SIG-M5 treated with dmso at 0.1 percent for 504 hours (cell line): ENCODE data around the gene ITPK1.

Experiments
- DNase-seq: peaks from one replicate; lab custom pipeline; 2025; ENCODE audit not compliant: unreplicated experiment; lab: John Stamatoyannopoulos, UW

ITPK1 gene

GRCh38 chr14:92928961-92929688 lies 186.6 kb downstream of the ITPK1 start:
- DNase-seq = no peak

GRCh38 chr14:92928258-92928629 lies 187.5 kb downstream of the ITPK1 start:
- no peak for DNase-seq

- DNase-seq = no peak
These were observed 188.1 kb downstream of the ITPK1 start for GRCh38 chr14:92927349-92928257.

GRCh38 chr14:92926931-92927330 lies 188.8 kb downstream of the ITPK1 start:
- no peak for DNase-seq

- no peak for DNase-seq
These were observed 189.4 kb downstream of the ITPK1 start for GRCh38 chr14:92926180-92926845.

GRCh38 chr14:92925446-92925845 lies 190.3 kb downstream of the ITPK1 start:
- no peak for DNase-seq

GRCh38 chr14:92924247-92924646 lies 191.5 kb downstream of the ITPK1 start:
- DNase-seq = no peak

- no peak for DNase-seq
These were observed 192.0 kb downstream of the ITPK1 start for GRCh38 chr14:92923744-92924103.

- peak; percentile 14 for DNase-seq
These were observed 192.6 kb downstream of the ITPK1 start, which contains the start of gene CHGA for GRCh38 chr14:92922883-92923743. CHGA (plus strand) TSS chr14:92923150; CDS start chr14:92923360, 210 bp downstream.

GRCh38 chr14:92922155-92922735 lies 193.5 kb downstream of the ITPK1 start:
- no peak for DNase-seq

- no peak for DNase-seq
These were observed 195.7 kb downstream of the ITPK1 start for GRCh38 chr14:92920001-92920400.

- DNase-seq = no peak
These were observed 197.8 kb downstream of the ITPK1 start for GRCh38 chr14:92917956-92918355.

- no peak for DNase-seq
These were observed 198.4 kb downstream of the ITPK1 start for GRCh38 chr14:92917041-92917940.

- no peak for DNase-seq
These were observed 199.5 kb downstream of the ITPK1 start for GRCh38 chr14:92916201-92916600.

GRCh38 chr14:92914087-92914656 lies 201.6 kb downstream of the ITPK1 start:
- no peak for DNase-seq

GRCh38 chr14:92907316-92907911 lies 208.3 kb downstream of the ITPK1 start:
- DNase-seq = no peak

GRCh38 chr14:92906823-92907222 lies 208.9 kb downstream of the ITPK1 start:
- DNase-seq = no peak

- DNase-seq = no peak
These were observed 209.3 kb downstream of the ITPK1 start for GRCh38 chr14:92906420-92906819.

- no peak for DNase-seq
These were observed 210.1 kb downstream of the ITPK1 start for GRCh38 chr14:92905667-92906066.
